RWPE2 (cell line): ENCODE measurements around the gene KATNAL1.

Experiments used
- ATAC-seq: fragments of 200-7000 bp; cut with Tn5 transposase; 3 replicates; pipeline ENCODE4 v1.9.1; 2021; ENCODE audit warnings: low read depth
- DNase-seq: peaks from one replicate; pipeline ENCODE4 v3.0.0-alpha.2; 2020; ENCODE audit warnings: low spot score
- H3K27ac ChIP-seq: fragments of 450-650 bp; 2 replicates; pipeline ENCODE4 v1.5.1; 2017; ENCODE audit warnings: mild to moderate bottlenecking; ENCODE audit not compliant: poor library complexity, severe bottlenecking
- H3K27me3 ChIP-seq: fragments of 250-450 bp; sonication (Bioruptor Pico); 2 replicates; pipeline ENCODE4 v1.5.1; 2021; ENCODE audit warnings: mild to moderate bottlenecking, moderate library complexity; ENCODE audit not compliant: insufficient read depth, poor library complexity, severe bottlenecking
- H3K36me3 ChIP-seq: fragments of 250-450 bp; sonication (Bioruptor Pico); 2 replicates; pipeline ENCODE4 v1.5.1; 2020; ENCODE audit warnings: low read depth, mild to moderate bottlenecking, moderate library complexity
- H3K4me1 ChIP-seq: fragments of 250-450 bp; sonication (Bioruptor Pico); 2 replicates; pipeline ENCODE4 v1.5.1; 2021; ENCODE audit warnings: mild to moderate bottlenecking, moderate library complexity; ENCODE audit not compliant: insufficient read depth, poor library complexity, severe bottlenecking
- H3K4me3 ChIP-seq: fragments of 250-450 bp; sonication (Bioruptor Pico); 2 replicates; pipeline ENCODE4 v1.5.1; 2021; ENCODE audit warnings: mild to moderate bottlenecking, moderate library complexity; ENCODE audit not compliant: severe bottlenecking
- H3K9me3 ChIP-seq: fragments of 250-450 bp; sonication (Bioruptor Pico); 2 replicates; pipeline ENCODE4 v1.5.1; 2021; ENCODE audit warnings: mild to moderate bottlenecking, moderate library complexity; ENCODE audit not compliant: severe bottlenecking
- CTCF ChIP-seq: fragments of 450-650 bp; IDR thresholded peaks from one replicate; pipeline ENCODE4 v1.5.1; 2017; ENCODE audit warnings: mild to moderate bottlenecking, moderate library complexity; ENCODE audit not compliant: poor library complexity, severe bottlenecking

The KATNAL1 gene

DNA sequence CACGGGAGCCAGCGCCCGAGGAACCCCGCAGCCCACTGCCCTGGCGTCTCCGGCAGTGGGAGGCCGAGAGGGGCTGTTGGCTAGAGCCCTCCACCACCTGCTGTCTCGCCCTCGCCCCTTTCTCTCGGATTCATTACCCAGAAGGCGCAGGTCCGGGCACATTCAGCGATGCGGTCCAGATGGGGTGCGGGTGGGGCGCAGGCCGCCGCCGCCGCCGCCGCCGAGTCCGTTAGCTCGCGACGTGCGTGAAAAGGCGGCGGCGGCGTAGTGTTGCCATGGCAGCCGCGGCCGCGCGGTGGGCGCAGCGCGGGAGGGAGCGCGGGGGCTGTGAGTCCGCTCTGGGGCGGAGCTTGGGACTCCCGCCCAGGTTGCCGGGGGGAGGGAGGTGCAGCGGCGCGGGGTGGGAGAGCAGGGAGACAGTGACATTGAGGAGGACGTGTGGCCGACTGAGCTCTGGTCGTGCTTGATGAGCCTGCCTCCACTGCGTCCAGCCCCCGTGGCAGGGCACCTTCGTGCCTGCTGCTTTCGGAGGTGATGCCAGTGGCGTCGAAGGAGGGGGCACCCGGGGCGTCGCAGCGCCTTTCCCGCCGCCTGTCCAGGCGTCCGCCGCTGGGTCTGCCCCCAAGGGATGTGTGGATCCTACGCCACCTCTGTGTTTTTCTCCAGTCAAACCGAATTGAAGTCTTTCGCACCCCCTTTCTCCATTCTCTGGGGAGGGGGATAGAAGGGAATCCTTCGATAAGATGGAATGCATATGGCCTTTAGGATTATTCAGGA, at the start of gene KATNAL1:
Gene KATNAL1 (minus strand): TSS at position 358 of the 777 bp plus-strand sequence. CDS start 23,774 bp downstream, outside the sequence.
- no peak for TF ChIP-seq CTCF
- no peaks in the 10 kb centered on the region for H3K27me3 ChIP-seq
- peaks cover 27% of the 10 kb centered on the region for H3K4me1 ChIP-seq
- peak within 1 kb of the TSS; percentile 93 for H3K4me3 ChIP-seq
- DNase-seq (peak; percentile 61), ATAC-seq (peak; percentile 53)
- H3K36me3 ChIP-seq, result no peaks in the 10 kb centered on the region
- peak within 1 kb of the TSS; percentile 47 for H3K27ac ChIP-seq
- H3K9me3 ChIP-seq, result no peaks in the 10 kb centered on the region

DNA sequence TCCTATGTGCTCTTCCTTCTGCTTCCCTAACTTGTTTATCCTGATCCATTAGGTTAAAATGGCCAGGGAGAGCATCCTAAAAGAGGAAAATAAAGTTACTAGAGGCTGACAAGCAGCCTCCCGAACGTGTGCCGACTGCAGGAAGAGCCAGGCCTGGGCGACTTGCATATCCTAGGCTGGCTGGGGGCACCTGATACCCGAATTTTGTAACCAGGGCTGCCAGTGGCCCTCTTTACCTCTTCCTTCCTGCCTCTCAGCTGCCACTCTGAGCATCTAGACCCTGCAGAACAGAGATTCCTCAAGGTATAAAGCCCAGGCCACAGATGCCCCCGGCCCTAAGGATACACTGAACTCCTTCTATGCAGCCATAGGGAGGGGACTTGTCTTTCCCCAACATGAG, 48.5 kb upstream of the KATNAL1 start:
- ATAC-seq (no peak), DNase-seq (no peak)
- H3K4me1 ChIP-seq, result no peaks in the 10 kb centered on the region

GRCh38 chr13:30355384-30355699, 48.0 kb upstream of the KATNAL1 start:
- TF ChIP-seq CTCF, result no peak
- ATAC-seq (no peak), DNase-seq (no peak)
- Histone ChIP-seq H3K4me3 (no peak overlapping the region), H3K27ac (no peak overlapping the region), H3K4me1 (no peaks in the 10 kb centered on the region), H3K27me3 (no peaks in the 10 kb centered on the region), H3K36me3 (no peaks in the 10 kb centered on the region), H3K9me3 (peaks cover 3% of the 10 kb centered on the region)

More for the DNA sequence above, 48.5 kb upstream of the KATNAL1 start:
- no peaks in the 10 kb centered on the region for H3K27me3 ChIP-seq
- no peak overlapping the region for H3K4me3 ChIP-seq
- no peaks in the 10 kb centered on the region for H3K36me3 ChIP-seq
- H3K9me3 ChIP-seq, result peaks cover 3% of the 10 kb centered on the region
- no peak overlapping the region for H3K27ac ChIP-seq
- no peak for TF ChIP-seq CTCF

GRCh38 chr13:30354493-30355383, 47.4 kb upstream of the KATNAL1 start:
- Histone ChIP-seq H3K4me3 (no peak overlapping the region), H3K4me1 (no peaks in the 10 kb centered on the region), H3K27me3 (no peaks in the 10 kb centered on the region), H3K36me3 (no peaks in the 10 kb centered on the region), H3K9me3 (peaks cover 3% of the 10 kb centered on the region), H3K27ac (no peak overlapping the region)
- DNase-seq (no peak), ATAC-seq (no peak)
- no peak for TF ChIP-seq CTCF
